ENCODE measurements around the gene TRPM1.

Gene TRPM1

GRCh38 chr15:31067890-31068603 lies 33.5 kb downstream of the TRPM1 start:
- no peak for TF ChIP-seq CTCF (IDR thresholded peaks at IDR 0.05)

GRCh38 chr15:31065824-31066223 lies 35.7 kb downstream of the TRPM1 start:
- TF ChIP-seq CTCF (IDR thresholded peaks at IDR 0.05): no peak

GRCh38 chr15:31062911-31063310 lies 38.6 kb downstream of the TRPM1 start:
- no peak for TF ChIP-seq CTCF (IDR thresholded peaks at IDR 0.05)

GRCh38 chr15:31062310-31062847 lies 39.1 kb downstream of the TRPM1 start:
- no peak for TF ChIP-seq CTCF (IDR thresholded peaks at IDR 0.05)

- no peak for TF ChIP-seq CTCF (IDR thresholded peaks at IDR 0.05)
These were observed 40.9 kb downstream of the TRPM1 start for GRCh38 chr15:31060429-31061140.

DNA sequence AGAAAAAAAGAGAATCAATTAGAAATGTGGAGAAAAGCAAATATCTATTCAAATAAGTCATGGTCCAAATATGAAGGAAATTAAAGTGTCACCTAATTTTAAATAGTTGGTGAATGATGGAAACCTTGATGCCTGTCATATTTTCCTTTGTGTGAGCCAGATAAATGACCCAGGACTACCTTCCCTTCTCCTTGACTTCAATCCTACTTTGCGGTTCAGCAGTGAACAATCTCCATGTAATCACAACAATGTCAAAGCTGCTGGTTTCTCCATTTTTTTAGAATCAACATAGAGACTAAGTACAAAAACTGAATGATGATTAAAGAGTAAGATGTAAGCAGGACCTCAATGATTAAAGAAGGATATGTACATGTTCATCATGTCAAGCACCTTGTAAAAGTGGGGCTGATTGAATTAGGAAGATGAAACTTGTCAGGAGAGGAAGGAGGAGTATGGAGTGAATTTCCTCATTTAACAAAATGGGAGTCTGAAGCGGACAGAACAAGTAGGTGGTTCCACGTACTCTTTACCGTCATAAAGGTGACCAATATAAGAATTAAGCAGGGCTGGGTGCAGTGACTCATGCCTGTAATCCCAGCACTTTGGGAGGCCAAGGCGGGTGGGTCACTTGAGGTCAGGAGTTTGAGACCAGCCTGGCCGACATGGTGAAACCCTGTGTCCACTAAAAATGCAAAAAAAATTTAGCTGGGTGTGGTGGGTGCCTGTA lies 43.1 kb downstream of the TRPM1 start:
- TF ChIP-seq CTCF (IDR thresholded peaks at IDR 0.05): no peak

GRCh38 chr15:31051496-31052080 lies 49.9 kb downstream of the TRPM1 start:
- no peak for TF ChIP-seq CTCF (IDR thresholded peaks at IDR 0.05)
